Tibial nerve (tissue), 4 donors: ENCODE data around the gene GBP7.

ENCODE experiments used
- EP300 ChIP-seq, 2 donors: sonication (generic); formaldehyde crosslinking; IDR thresholded peaks; one replicate each; pipeline ENCODE4 v1.6.1; 2017; ENCODE audit warnings: antibody characterized with exemption in 2 of 2, mild to moderate bottlenecking in 1 of 2
- POLR2A ChIP-seq, 2 donors: fragments of 450-650 bp; IDR thresholded peaks; one replicate each; pipeline ENCODE4 v1.6.1; 2017; ENCODE audit warnings: antibody characterized with exemption in 2 of 2, mild to moderate bottlenecking in 2 of 2, moderate library complexity in 2 of 2
- TF ChIP-seq, protein P1 (sequence below), 5 experiments: fragments of 200-600 bp in 3 of 5; fragments of 450-650 bp in 2 of 5; sonication (generic) in 3 of 5; IDR thresholded peaks; one replicate each; pipeline ENCODE4 v1.5.1; 2016 to 2019; ENCODE audit warnings: antibody characterized with exemption in 5 of 5, mild to moderate bottlenecking in 3 of 5, moderate library complexity in 2 of 5

DNA sequence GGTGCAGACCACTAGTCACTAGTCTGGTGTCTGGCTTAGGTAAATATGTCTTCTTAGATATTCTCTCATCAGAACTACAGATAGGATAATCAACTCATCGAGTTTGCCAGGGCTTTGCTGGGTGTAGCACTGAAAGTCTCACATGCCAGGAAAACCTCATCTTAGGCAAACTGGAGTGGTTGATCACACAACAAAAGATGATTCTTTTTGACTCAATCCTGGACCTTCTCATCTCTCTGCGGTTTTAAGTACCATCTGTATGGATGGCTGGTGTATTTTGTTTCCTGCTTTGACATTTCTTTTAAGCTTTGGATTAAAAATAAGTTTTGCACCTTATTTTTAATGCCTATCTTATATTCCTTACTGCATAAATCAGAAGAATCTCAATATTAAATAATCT is 61.1 kb downstream of the GBP7 start:
- TF ChIP-seq, protein P1, sequence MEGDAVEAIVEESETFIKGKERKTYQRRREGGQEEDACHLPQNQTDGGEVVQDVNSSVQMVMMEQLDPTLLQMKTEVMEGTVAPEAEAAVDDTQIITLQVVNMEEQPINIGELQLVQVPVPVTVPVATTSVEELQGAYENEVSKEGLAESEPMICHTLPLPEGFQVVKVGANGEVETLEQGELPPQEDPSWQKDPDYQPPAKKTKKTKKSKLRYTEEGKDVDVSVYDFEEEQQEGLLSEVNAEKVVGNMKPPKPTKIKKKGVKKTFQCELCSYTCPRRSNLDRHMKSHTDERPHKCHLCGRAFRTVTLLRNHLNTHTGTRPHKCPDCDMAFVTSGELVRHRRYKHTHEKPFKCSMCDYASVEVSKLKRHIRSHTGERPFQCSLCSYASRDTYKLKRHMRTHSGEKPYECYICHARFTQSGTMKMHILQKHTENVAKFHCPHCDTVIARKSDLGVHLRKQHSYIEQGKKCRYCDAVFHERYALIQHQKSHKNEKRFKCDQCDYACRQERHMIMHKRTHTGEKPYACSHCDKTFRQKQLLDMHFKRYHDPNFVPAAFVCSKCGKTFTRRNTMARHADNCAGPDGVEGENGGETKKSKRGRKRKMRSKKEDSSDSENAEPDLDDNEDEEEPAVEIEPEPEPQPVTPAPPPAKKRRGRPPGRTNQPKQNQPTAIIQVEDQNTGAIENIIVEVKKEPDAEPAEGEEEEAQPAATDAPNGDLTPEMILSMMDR (IDR thresholded peaks at IDR 0.05), result no peak
- TF ChIP-seq EP300 (IDR thresholded peaks at IDR 0.05) (no peak), POLR2A (IDR thresholded peaks at IDR 0.05) (no peak)
